ENCODE results near the gene ZNF283.
"Not testable (repeated sequence)": the region's sequence is repeated elsewhere in the genome, so short reads cannot be mapped to it uniquely, and the experiment has no call there.

The ZNF283 gene

GRCh38 chr19:43799502-43800142 is 27.5 kb upstream of the ZNF283 start:
- DNase-seq (ENCODE audit: low spot score) = no peak

GRCh38 chr19:43802216-43802951 is 24.7 kb upstream of the ZNF283 start, which contains the start of gene LYPD5:
Gene LYPD5 (minus strand): TSS chr19:43802447. CDS start chr19:43802380, 67 bp downstream.
- DNase-seq (ENCODE audit: low spot score) = no peak

- DNase-seq (ENCODE audit: low spot score) = no peak
These were observed 22.7 kb upstream of the ZNF283 start for GRCh38 chr19:43804432-43804831.

GRCh38 chr19:43806401-43806800 is 20.7 kb upstream of the ZNF283 start:
- not testable (repeated sequence) for DNase-seq (ENCODE audit: low spot score)

- DNase-seq (ENCODE audit: low spot score) = no peak
These were observed 20.3 kb upstream of the ZNF283 start for GRCh38 chr19:43806848-43807247.

GRCh38 chr19:43807651-43808050 is 19.5 kb upstream of the ZNF283 start:
- no peak for DNase-seq (ENCODE audit: low spot score)

GRCh38 chr19:43809762-43810696 is 17.1 kb upstream of the ZNF283 start:
- no peak for DNase-seq (ENCODE audit: low spot score)

- DNase-seq (ENCODE audit: low spot score) = no peak
These were observed 15.3 kb upstream of the ZNF283 start for GRCh38 chr19:43811837-43812236.

- no peak for DNase-seq (ENCODE audit: low spot score)
These were observed 14.9 kb upstream of the ZNF283 start for GRCh38 chr19:43812259-43812658.

- no peak for DNase-seq (ENCODE audit: low spot score)
These were observed 14.4 kb upstream of the ZNF283 start for GRCh38 chr19:43812688-43813087.

- DNase-seq (ENCODE audit: low spot score) = no peak
These were observed 12.3 kb upstream of the ZNF283 start for GRCh38 chr19:43814663-43815352.

GRCh38 chr19:43817454-43817853 is 9.7 kb upstream of the ZNF283 start:
- not testable (repeated sequence) for DNase-seq (ENCODE audit: low spot score)

- no peak for DNase-seq (ENCODE audit: low spot score)
These were observed 8.6 kb upstream of the ZNF283 start for GRCh38 chr19:43818500-43818899.

GRCh38 chr19:43820098-43820883 is 6.8 kb upstream of the ZNF283 start:
- no peak for DNase-seq (ENCODE audit: low spot score)

GRCh38 chr19:43820884-43821215 is 6.3 kb upstream of the ZNF283 start:
- no peak for DNase-seq (ENCODE audit: low spot score)

GRCh38 chr19:43823856-43824255 is 3.3 kb upstream of the ZNF283 start:
- not testable (repeated sequence) for DNase-seq (ENCODE audit: low spot score)

- not testable (repeated sequence) for DNase-seq (ENCODE audit: low spot score)
These were observed 2.5 kb upstream of the ZNF283 start for GRCh38 chr19:43824572-43824971.

GRCh38 chr19:43839139-43839538 is 12.0 kb downstream of the ZNF283 start:
- DNase-seq (ENCODE audit: low spot score) = no peak

- no peak for DNase-seq (ENCODE audit: low spot score)
These were observed 14.9 kb downstream of the ZNF283 start for GRCh38 chr19:43842007-43842406.

GRCh38 chr19:43847246-43847645 is 20.1 kb downstream of the ZNF283 start:
- DNase-seq (ENCODE audit: low spot score) = no peak

- DNase-seq (ENCODE audit: low spot score) = no peak
These were observed 20.8 kb downstream of the ZNF283 start for GRCh38 chr19:43847884-43848283.

All from ecto neural progenitor cell (in vitro differentiated cells).